GM19043 (cell line): ENCODE measurements around the gene MICU1.

Experiments
- ATAC-seq: cut with Tn5 transposase; IDR thresholded peaks from one replicate; pipeline ENCODE4 v1.9.1; 2021; ENCODE audit warnings: low read depth; ENCODE audit not compliant: unreplicated experiment

Gene MICU1

GRCh38 chr10:72319416-72320254, 306.2 kb downstream of the MICU1 start:
- ATAC-seq: peak; percentile 39

- no peak for ATAC-seq
Measured at GRCh38 chr10:72318418-72319262, 307.2 kb downstream of the MICU1 start.
